Hematopoietic multipotent progenitor cell treated with erythropoietin and hydrocortisone succinate and interleukin-3 and kit ligand, for 8 days (in vitro differentiated cells): ENCODE results near the gene PRPSAP1.

Source experiments
- DNase-seq: peaks from one replicate; pipeline ENCODE4 v3.0.0-alpha.2; 2015

PRPSAP1 gene

DNA sequence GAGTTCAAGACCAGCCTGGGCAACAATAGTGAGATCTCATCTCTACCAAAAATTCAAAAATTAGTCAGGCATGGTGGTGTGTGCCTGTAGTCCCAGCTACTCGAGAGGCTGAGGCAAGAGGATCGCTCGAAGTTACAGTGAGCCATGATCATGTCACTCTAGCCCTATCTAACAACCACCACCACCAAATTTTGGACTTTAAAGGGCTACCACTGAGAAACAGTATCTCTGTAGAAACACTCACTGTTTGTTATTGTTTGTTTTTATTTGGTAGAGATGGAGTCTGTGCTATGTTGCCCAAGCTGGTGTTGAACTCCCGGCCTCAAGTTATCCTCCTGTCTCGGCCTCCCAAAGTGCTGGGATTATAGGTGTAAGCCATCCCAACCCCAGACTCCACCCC, 89.8 kb downstream of the PRPSAP1 start:
- no peak for DNase-seq

DNA sequence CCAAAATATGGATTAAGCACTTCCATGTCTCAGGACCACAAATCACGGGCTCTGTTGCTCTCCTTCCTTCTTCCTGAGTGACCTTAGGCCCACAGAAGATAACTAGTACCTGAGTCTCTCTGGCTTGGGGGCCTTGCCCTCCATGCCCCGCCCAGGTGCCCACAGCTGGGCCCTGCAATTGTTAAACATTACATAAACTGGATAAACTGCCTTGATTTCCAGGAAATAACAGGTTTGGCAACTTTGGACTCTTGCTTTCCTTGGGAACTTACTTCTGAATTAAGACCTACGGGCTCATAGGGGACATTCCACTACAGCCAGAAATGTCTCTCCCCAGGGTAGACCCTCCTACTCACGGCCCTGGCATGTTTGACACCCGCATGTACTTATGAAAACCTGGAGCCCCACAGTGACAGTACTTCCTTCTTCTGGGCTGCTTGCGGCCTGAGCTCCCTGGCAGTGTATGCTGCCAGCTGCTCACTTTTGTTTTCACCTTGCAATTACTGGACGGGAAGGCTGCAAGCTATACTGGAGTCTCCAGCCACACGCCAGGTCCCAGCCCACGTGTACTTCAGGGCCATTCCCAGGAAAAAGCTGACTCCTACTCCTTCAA, 90.9 kb downstream of the PRPSAP1 start:
- peak; percentile 27 for DNase-seq

DNA sequence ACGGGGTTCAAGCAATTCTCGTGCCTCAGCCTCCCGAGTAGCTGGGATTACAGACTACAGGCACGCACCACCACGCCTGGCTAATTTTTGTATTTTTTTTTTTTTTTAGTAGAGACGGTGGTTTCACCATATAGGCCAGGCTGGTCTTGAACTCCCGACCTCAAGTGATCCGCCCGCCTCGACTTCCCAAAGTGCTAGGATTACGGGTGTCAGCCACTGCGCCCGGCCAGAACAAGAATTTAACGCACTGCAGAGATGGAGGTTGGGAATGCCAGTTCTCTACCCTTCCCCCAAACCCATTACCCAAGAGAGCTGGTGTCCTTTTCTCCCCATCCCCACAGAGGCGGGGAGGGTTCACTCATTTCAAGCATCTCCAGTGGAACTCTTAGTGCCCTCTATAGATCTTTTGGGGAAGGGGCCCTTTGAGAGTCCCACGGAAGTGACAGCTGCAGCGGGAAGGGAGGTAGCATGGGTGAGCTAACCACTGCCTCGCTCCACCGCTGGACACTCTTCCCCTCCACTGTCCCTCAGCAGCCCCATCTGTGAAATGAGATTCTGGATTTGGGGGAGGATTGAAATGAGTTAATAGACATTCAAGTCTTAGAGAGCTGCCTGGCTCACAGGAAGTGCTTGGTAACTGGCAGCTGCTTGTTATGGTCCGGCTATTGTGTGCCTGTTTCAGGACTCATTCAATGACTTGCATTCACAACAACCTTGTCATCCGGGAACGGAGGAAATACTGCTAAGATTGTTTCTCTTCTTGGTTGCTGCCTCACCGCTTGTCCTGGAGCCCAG, 92.1 kb downstream of the PRPSAP1 start:
- no peak for DNase-seq

DNA sequence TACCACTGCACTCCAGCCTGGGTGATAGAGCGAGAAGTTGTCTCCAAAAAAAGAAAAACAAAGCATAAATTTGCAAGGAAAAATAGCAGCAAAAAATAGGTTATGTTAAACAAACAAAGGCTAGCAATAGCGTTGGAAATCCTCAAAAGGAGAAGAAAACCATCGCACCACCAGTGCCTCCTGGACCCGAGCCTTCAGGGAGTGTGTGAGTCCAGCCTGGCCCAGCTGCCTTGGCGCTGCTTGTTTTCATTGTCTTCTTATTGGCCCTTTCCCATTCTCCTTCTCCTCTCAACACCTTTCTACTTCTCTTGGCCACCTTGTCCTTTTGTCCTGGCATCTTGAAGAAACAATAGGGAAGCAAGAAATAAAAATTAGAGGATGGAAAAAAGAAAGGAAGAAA, 93.0 kb downstream of the PRPSAP1 start:
- DNase-seq: no peak

DNA sequence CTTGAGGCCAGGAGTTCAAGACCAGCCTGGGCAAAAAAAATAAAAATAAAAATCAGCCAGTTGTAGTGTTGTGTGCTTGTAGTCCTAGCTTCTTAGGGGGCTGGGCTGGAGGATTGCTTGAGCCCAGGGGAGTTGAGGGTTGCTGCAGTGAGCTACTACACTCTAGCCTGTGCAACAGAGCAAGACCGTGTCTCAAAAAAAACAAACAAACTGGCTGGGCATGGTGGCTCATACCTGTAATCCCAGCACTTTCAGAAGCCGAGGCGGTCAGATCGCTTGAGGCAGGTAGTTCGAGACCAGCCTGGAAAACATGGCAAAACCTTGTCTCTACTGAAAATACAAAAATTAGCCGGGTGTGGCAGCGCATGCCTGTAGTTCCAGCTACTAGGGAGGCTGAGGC, 93.5 kb downstream of the PRPSAP1 start:
- DNase-seq: no peak
